SJSA1 (cell line): Measurements from ENCODE around the gene PDE4B. TPM values are rescaled to one million over a fixed set of nuclear protein-coding genes. Genes with fewer than 3 reads are reported as not detected.

Source experiments
- DNase-seq, 2 experiments: peaks; one replicate each; pipeline ENCODE4 v3.0.0-alpha.2; 2015 to 2020; ENCODE audit warnings: low spot score in 2 of 2, low read depth in 1 of 2
- H3K27ac ChIP-seq: fragments of 250-450 bp; sonication (Bioruptor Pico); 2 replicates; pipeline ENCODE4 v1.5.1; 2020; ENCODE audit warnings: mild to moderate bottlenecking, moderate library complexity
- H3K27me3 ChIP-seq: fragments of 250-450 bp; sonication (Bioruptor Pico); replicated peaks from 2 replicates; pipeline ENCODE4 v1.5.1; 2020; ENCODE audit warnings: mild to moderate bottlenecking, moderate library complexity
- H3K36me3 ChIP-seq: fragments of 250-450 bp; sonication (Bioruptor Pico); 2 replicates; pipeline ENCODE4 v1.5.1; 2020; ENCODE audit warnings: mild to moderate bottlenecking
- H3K4me1 ChIP-seq: fragments of 250-450 bp; sonication (Bioruptor Pico); replicated peaks from 2 replicates; pipeline ENCODE4 v1.6.1; 2021; ENCODE audit warnings: mild to moderate bottlenecking
- H3K4me3 ChIP-seq: fragments of 250-450 bp; sonication (Bioruptor Pico); 2 replicates; pipeline ENCODE4 v1.5.1; 2020; ENCODE audit warnings: mild to moderate bottlenecking
- H3K9me3 ChIP-seq: fragments of 250-450 bp; sonication (Bioruptor Pico); replicated peaks from 2 replicates; pipeline ENCODE4 v1.5.1; 2020; ENCODE audit warnings: mild to moderate bottlenecking
- total RNA-seq: library from RNA; depleted of rRNA; stranded (reverse); fragments of >200 nt; shearing (Covaris generic); gene quantifications from 2 replicates; pipeline ENCODE4 v1.2.3, GENCODE V29; 2014

PDE4B gene
- total RNA-seq, 1 experiment from 2014 or later, result 12.4 TPM

- Histone ChIP-seq H3K9me3 (no peaks in the 10 kb centered on the region), H3K4me1 (peaks cover 18% of the 10 kb centered on the region), H3K27ac (peak overlapping the region; percentile 33), H3K4me3 (no peak overlapping the region), H3K27me3 (no peaks in the 10 kb centered on the region), H3K36me3 (no peaks in the 10 kb centered on the region)
- peak; percentile 64 to 80 for DNase-seq
Observed at GRCh38 chr1:66242646-66243547, 450.2 kb downstream of the PDE4B start.

- H3K36me3 ChIP-seq, result no peaks in the 10 kb centered on the region
- H3K9me3 ChIP-seq, result no peaks in the 10 kb centered on the region
- H3K4me1 ChIP-seq, result peaks cover 23% of the 10 kb centered on the region
- no peak overlapping the region for H3K27ac ChIP-seq
- no peak for DNase-seq
- no peak overlapping the region for H3K4me3 ChIP-seq
- no peaks in the 10 kb centered on the region for H3K27me3 ChIP-seq
Observed at GRCh38 chr1:66243548-66244130, 450.9 kb downstream of the PDE4B start.

GRCh38 chr1:66244429-66244828 lies 451.7 kb downstream of the PDE4B start:
- H3K27ac ChIP-seq, result no peak overlapping the region
- DNase-seq, result no peak
- H3K4me3 ChIP-seq, result no peak overlapping the region
- H3K36me3 ChIP-seq, result no peaks in the 10 kb centered on the region
- no peaks in the 10 kb centered on the region for H3K9me3 ChIP-seq
- H3K27me3 ChIP-seq, result no peaks in the 10 kb centered on the region
- peaks cover 27% of the 10 kb centered on the region for H3K4me1 ChIP-seq

- no peak for DNase-seq
- no peak overlapping the region for H3K4me3 ChIP-seq
- no peak overlapping the region for H3K27ac ChIP-seq
- H3K4me1 ChIP-seq, result peaks cover 27% of the 10 kb centered on the region
- H3K27me3 ChIP-seq, result no peaks in the 10 kb centered on the region
- no peaks in the 10 kb centered on the region for H3K9me3 ChIP-seq
- H3K36me3 ChIP-seq, result no peaks in the 10 kb centered on the region
Observed at GRCh38 chr1:66245691-66246090, 453.0 kb downstream of the PDE4B start.

- Histone ChIP-seq H3K36me3 (no peaks in the 10 kb centered on the region), H3K27me3 (no peaks in the 10 kb centered on the region), H3K4me1 (peaks cover 27% of the 10 kb centered on the region), H3K9me3 (no peaks in the 10 kb centered on the region), H3K4me3 (no peak overlapping the region), H3K27ac (no peak overlapping the region)
- DNase-seq, result no peak
Observed at GRCh38 chr1:66246351-66247269, 453.9 kb downstream of the PDE4B start.

GRCh38 chr1:66247415-66248208 lies 454.9 kb downstream of the PDE4B start:
- H3K27ac ChIP-seq, result no peak overlapping the region
- no peaks in the 10 kb centered on the region for H3K36me3 ChIP-seq
- H3K27me3 ChIP-seq, result no peaks in the 10 kb centered on the region
- no peak for DNase-seq
- H3K9me3 ChIP-seq, result no peaks in the 10 kb centered on the region
- no peak overlapping the region for H3K4me3 ChIP-seq
- H3K4me1 ChIP-seq, result peaks cover 27% of the 10 kb centered on the region

GRCh38 chr1:66248257-66248656 lies 455.6 kb downstream of the PDE4B start:
- no peak for DNase-seq
- Histone ChIP-seq H3K36me3 (no peaks in the 10 kb centered on the region), H3K27me3 (no peaks in the 10 kb centered on the region), H3K9me3 (no peaks in the 10 kb centered on the region), H3K4me1 (peaks cover 21% of the 10 kb centered on the region), H3K27ac (no peak overlapping the region), H3K4me3 (no peak overlapping the region)

- no peaks in the 10 kb centered on the region for H3K9me3 ChIP-seq
- H3K4me3 ChIP-seq, result no peak overlapping the region
- H3K27me3 ChIP-seq, result no peaks in the 10 kb centered on the region
- H3K27ac ChIP-seq, result no peak overlapping the region
- DNase-seq, result no peak
- H3K36me3 ChIP-seq, result no peaks in the 10 kb centered on the region
- H3K4me1 ChIP-seq, result peaks cover 17% of the 10 kb centered on the region
Observed at GRCh38 chr1:66248746-66249145, 456.1 kb downstream of the PDE4B start.

- no peaks in the 10 kb centered on the region for H3K36me3 ChIP-seq
- no peaks in the 10 kb centered on the region for H3K27me3 ChIP-seq
- no peaks in the 10 kb centered on the region for H3K9me3 ChIP-seq
- no peak for DNase-seq
- no peak overlapping the region for H3K4me3 ChIP-seq
- peaks cover 8% of the 10 kb centered on the region; the same call in 1 of the 2 replicates for H3K4me1 ChIP-seq
- no peak overlapping the region for H3K27ac ChIP-seq
Observed at GRCh38 chr1:66250075-66250474, 457.4 kb downstream of the PDE4B start.

GRCh38 chr1:66250478-66250877 lies 457.8 kb downstream of the PDE4B start:
- no peaks in the 10 kb centered on the region for H3K27me3 ChIP-seq
- H3K9me3 ChIP-seq, result no peaks in the 10 kb centered on the region
- no peak for DNase-seq

GRCh38 chr1:66251546-66251945 lies 458.9 kb downstream of the PDE4B start:
- Histone ChIP-seq H3K36me3 (no peaks in the 10 kb centered on the region), H3K27ac (no peak overlapping the region), H3K4me3 (no peak overlapping the region), H3K27me3 (no peaks in the 10 kb centered on the region), H3K4me1 (peaks cover 13% of the 10 kb centered on the region; the same call in 1 of the 2 replicates), H3K9me3 (no peaks in the 10 kb centered on the region)
- no peak for DNase-seq

More at GRCh38 chr1:66250478-66250877, 457.8 kb downstream of the PDE4B start:
- Histone ChIP-seq H3K4me3 (no peak overlapping the region), H3K4me1 (peaks cover 8% of the 10 kb centered on the region; the same call in 1 of the 2 replicates), H3K36me3 (no peaks in the 10 kb centered on the region), H3K27ac (no peak overlapping the region)

GRCh38 chr1:66253330-66253921 lies 460.7 kb downstream of the PDE4B start:
- Histone ChIP-seq H3K27ac (no peak overlapping the region), H3K36me3 (no peaks in the 10 kb centered on the region), H3K9me3 (no peaks in the 10 kb centered on the region), H3K4me1 (peaks cover 21% of the 10 kb centered on the region), H3K27me3 (no peaks in the 10 kb centered on the region), H3K4me3 (no peak overlapping the region)
- DNase-seq, result peak in 1 of 2 experiments; percentile 74

GRCh38 chr1:66254785-66255184 lies 462.1 kb downstream of the PDE4B start:
- H3K36me3 ChIP-seq, result no peaks in the 10 kb centered on the region
- H3K27me3 ChIP-seq, result no peaks in the 10 kb centered on the region
- peaks cover 25% of the 10 kb centered on the region for H3K4me1 ChIP-seq
- no peak overlapping the region for H3K27ac ChIP-seq
- no peak overlapping the region for H3K4me3 ChIP-seq
- no peak for DNase-seq
- no peaks in the 10 kb centered on the region for H3K9me3 ChIP-seq
